Mucosa of descending colon (tissue), 3 donors: ENCODE measurements around the gene EFCAB6. TPM values are rescaled to one million over a fixed set of nuclear protein-coding genes. Genes with fewer than 3 reads are reported as not detected.

Source experiments
- ATAC-seq: fragments of 200-7000 bp; cut with Tn5 transposase; one replicate; pipeline ENCODE4 v1.9.1; 2020; ENCODE audit warnings: mild to moderate bottlenecking, moderate library complexity
- DNase-seq, 3 donors: peaks; one replicate each; pipeline ENCODE4 v3.0.0-alpha.2; 2020
- H3K36me3 ChIP-seq: fragments of 200-600 bp; one replicate; pipeline ENCODE4 v1.8.0; 2021; ENCODE audit warnings: low read depth, mild to moderate bottlenecking
- H3K4me1 ChIP-seq: fragments of 200-600 bp; one replicate; pipeline ENCODE4 v1.8.0; 2021; ENCODE audit warnings: low read depth, mild to moderate bottlenecking
- H3K4me3 ChIP-seq: fragments of 200-600 bp; one replicate; pipeline ENCODE4 v1.8.0; 2021; ENCODE audit warnings: mild to moderate bottlenecking
- H3K9me3 ChIP-seq: fragments of 200-600 bp; one replicate; pipeline ENCODE4 v1.8.0; 2021; ENCODE audit warnings: mild to moderate bottlenecking
- CTCF ChIP-seq: fragments of 200-600 bp; IDR thresholded peaks from one replicate; pipeline ENCODE4 v1.8.0; 2022; ENCODE audit warnings: antibody characterized with exemption, mild to moderate bottlenecking
- intact Hi-C, 2 donors: fragments of 100-400 bp; cut with DNase I in 1 of 2; cut with micrococcal nuclease in 1 of 2; formaldehyde crosslinking; loops; one replicate each; pipeline versions ENCODE4 v1.11.0 to v1.11.1; 2022; cut with DNase I, micrococcal nuclease
- total RNA-seq, 3 donors: library from RNA; stranded (reverse); fragmentation: NEBNext Ultra II Directional in 2 of 3; extraction: Animal tissue kit (Norgen Biotek cat#: 25700) in 2 of 3; gene quantifications; one replicate each; pipeline versions ENCODE4 v1.2.1 to v1.2.4, GENCODE V29; 2021 to 2023
- donor health status: DM: no; HTN: no; CAD: no; lungs with moderate emphysema.
- donor health status: DM: no; HTN: no; CAD: no.
- donor health status: DM: no; HTN: yes; CAD: no.

EFCAB6 gene
- total RNA-seq, 3 donors from 2014 or later = 1.1 to 1.8 (median 1.7) TPM

GRCh38 chr22:43698403-43698802, 113.7 kb downstream of the EFCAB6 start:
- intact Hi-C loops = no loop called here
- Histone ChIP-seq H3K4me3 (no peak overlapping the region), H3K4me1 (no peaks in the 10 kb centered on the region), H3K9me3 (peaks cover 2% of the 10 kb centered on the region), H3K36me3 (no peaks in the 10 kb centered on the region)
- ATAC-seq (no peak), DNase-seq (no peak)
- no peak for TF ChIP-seq CTCF

- Histone ChIP-seq H3K36me3 (no peaks in the 10 kb centered on the region), H3K4me3 (no peak overlapping the region), H3K4me1 (no peaks in the 10 kb centered on the region), H3K9me3 (no peaks in the 10 kb centered on the region)
- ATAC-seq (no peak), DNase-seq (no peak)
- intact Hi-C loops = no loop called here
- no peak for TF ChIP-seq CTCF
Observed at GRCh38 chr22:43697894-43698293, 114.2 kb downstream of the EFCAB6 start.

- ATAC-seq = no peak
- H3K4me1 ChIP-seq = no peaks in the 10 kb centered on the region
Observed at GRCh38 chr22:43693249-43693648, 118.9 kb downstream of the EFCAB6 start.

GRCh38 chr22:43689356-43689755, 122.7 kb downstream of the EFCAB6 start:
- no peak for TF ChIP-seq CTCF
- ATAC-seq = no peak

More at GRCh38 chr22:43693249-43693648, 118.9 kb downstream of the EFCAB6 start:
- DNase-seq = no peak
- no peak overlapping the region for H3K4me3 ChIP-seq
- no peaks in the 10 kb centered on the region for H3K36me3 ChIP-seq
- no peak for TF ChIP-seq CTCF
- no peaks in the 10 kb centered on the region for H3K9me3 ChIP-seq
- intact Hi-C loops = no loop called here

GRCh38 chr22:43682851-43683250, 129.3 kb downstream of the EFCAB6 start:
- TF ChIP-seq CTCF = no peak
- Histone ChIP-seq H3K4me3 (no peak overlapping the region), H3K4me1 (no peaks in the 10 kb centered on the region), H3K36me3 (no peaks in the 10 kb centered on the region), H3K9me3 (no peaks in the 10 kb centered on the region)
- intact Hi-C loops = no loop called here
- ATAC-seq = peak; percentile 16
- DNase-seq = no peak

More at GRCh38 chr22:43689356-43689755, 122.7 kb downstream of the EFCAB6 start:
- Histone ChIP-seq H3K9me3 (no peaks in the 10 kb centered on the region), H3K4me1 (no peaks in the 10 kb centered on the region), H3K36me3 (no peaks in the 10 kb centered on the region), H3K4me3 (no peak overlapping the region)
- intact Hi-C loops = no loop called here
- DNase-seq = no peak
